ENCODE data around the gene RETREG3. TPM values are rescaled to one million over a fixed set of nuclear protein-coding genes. Genes with fewer than 3 reads are reported as not detected.

Gene RETREG3
- total RNA-seq, 5 donors from 2014 or later (not counting 1 experiment from before 2014, with no cell fraction given) = 72.4 to 150 (median 139) TPM

DNA sequence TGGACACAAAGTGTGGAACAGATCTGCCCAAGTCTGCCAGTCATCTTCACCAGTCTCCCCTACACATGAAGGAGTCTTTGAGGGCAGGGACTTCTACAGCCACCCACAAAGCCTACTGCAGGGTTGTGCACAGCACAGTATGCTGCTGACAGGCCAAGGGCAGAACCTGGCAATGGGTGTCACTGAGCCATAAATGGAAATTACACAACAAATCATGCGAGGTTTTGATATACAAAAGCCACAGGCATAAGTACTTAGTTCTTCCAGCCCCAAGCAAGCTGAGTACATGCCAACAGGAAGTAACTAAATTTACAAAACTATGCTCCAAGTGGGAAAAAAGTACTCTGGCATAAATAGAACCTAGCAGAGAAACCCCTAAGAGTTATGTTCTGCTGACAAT, 23.8 kb downstream of the RETREG3 start:
- WGBS (ENCODE audit: insufficient coverage) = 71% methylated on average over 1 of the region's 1 CpG
- Histone ChIP-seq H3K9me3 (no peaks in the 10 kb centered on the region), H3K4me3 (ENCODE audit: control insufficient read depth in 1 of 2, extremely low read depth in 1 of 2, low read length in 1 of 2) (no peak overlapping the region), H3K27ac (ENCODE audit: low read length) (no peak overlapping the region), H3K27me3 (replicated peaks in 1 of 2; ENCODE audit: control insufficient read depth in 2 of 2, extremely low read depth in 1 of 2, insufficient read depth in 2 of 2, low read length in 1 of 2) (no peaks in the 10 kb centered on the region), H3K36me3 (ENCODE audit: control insufficient read depth in 2 of 2, extremely low read depth in 1 of 2, insufficient read depth in 1 of 2, low read length in 1 of 2) (peaks cover 28 to 92% of the 10 kb centered on the region in 2 donors), H3K4me1 (ENCODE audit: control insufficient read depth in 1 of 2, extremely low read depth in 1 of 2, insufficient read depth in 2 of 2, low read length in 2 of 2) (no peaks in the 10 kb centered on the region)
- DNase-seq (no peak), ATAC-seq (replicated peaks in 1 of 4) (no peak)
- ChIA-PET POLR2A (interaction anchor here in 1 of 2 donors (0.6 kb wide), 1 partner anchor 27 kb away, joined by 5 read pairs; no protein-coding TSS in a partner anchor), CTCF (no interaction called here)
- H3K9me3 Mint-ChIP-seq = no peaks in the 10 kb centered on the region
- H3K27me3 Mint-ChIP-seq = no peaks in the 10 kb centered on the region
- H3K4me3 Mint-ChIP-seq = no peak overlapping the region
- H3K27ac Mint-ChIP-seq = no peak overlapping the region
- H3K4me1 Mint-ChIP-seq = peaks cover 0 to 8% (median 3%) of the 10 kb centered on the region in 3 donors
- peaks cover 47% of the 10 kb centered on the region for H3K36me3 Mint-ChIP-seq

- 98% methylated on average over 7 of the region's 9 CpGs for WGBS (ENCODE audit: insufficient coverage)
- peaks cover 25 to 92% of the 10 kb centered on the region in 2 donors for H3K36me3 ChIP-seq (ENCODE audit: control insufficient read depth in 2 of 2, extremely low read depth in 1 of 2, insufficient read depth in 1 of 2, low read length in 1 of 2)
- ATAC-seq (replicated peaks in 1 of 4) (no peak), DNase-seq (no peak)
- Mint-ChIP-seq H3K9me3 (no peaks in the 10 kb centered on the region), H3K27me3 (no peaks in the 10 kb centered on the region), H3K36me3 (peaks cover 50% of the 10 kb centered on the region), H3K4me3 (no peak overlapping the region), H3K4me1 (peaks cover under 1 to 8% (median 3%) of the 10 kb centered on the region in 3 donors), H3K27ac (no peak overlapping the region)
- no peaks in the 10 kb centered on the region for H3K4me1 ChIP-seq (ENCODE audit: control insufficient read depth in 1 of 2, extremely low read depth in 1 of 2, insufficient read depth in 2 of 2, low read length in 2 of 2)
- H3K9me3 ChIP-seq = no peaks in the 10 kb centered on the region
- no peaks in the 10 kb centered on the region for H3K27me3 ChIP-seq (replicated peaks in 1 of 2; ENCODE audit: control insufficient read depth in 2 of 2, extremely low read depth in 1 of 2, insufficient read depth in 2 of 2, low read length in 1 of 2)
- no peak overlapping the region for H3K27ac ChIP-seq (ENCODE audit: low read length)
- ChIA-PET CTCF (no interaction called here), POLR2A (interaction anchor here in 1 of 2 donors (0.6 kb wide), 1 partner anchor 27 kb away, joined by 5 read pairs; no protein-coding TSS in a partner anchor)
- H3K4me3 ChIP-seq (ENCODE audit: control insufficient read depth in 1 of 2, extremely low read depth in 1 of 2, low read length in 1 of 2) = no peak overlapping the region
Measured at GRCh38 chr17:42584880-42585279, 24.3 kb downstream of the RETREG3 start.

GRCh38 chr17:42581744-42582270, 27.4 kb downstream of the RETREG3 start:
- Mint-ChIP-seq H3K36me3 (peaks cover 33% of the 10 kb centered on the region), H3K27me3 (no peaks in the 10 kb centered on the region), H3K4me1 (peaks cover 23 to 26% (median 24%) of the 10 kb centered on the region in 3 donors), H3K9me3 (no peaks in the 10 kb centered on the region), H3K4me3 (no peak overlapping the region), H3K27ac (no peak overlapping the region)
- H3K36me3 ChIP-seq (ENCODE audit: control insufficient read depth in 2 of 2, extremely low read depth in 1 of 2, insufficient read depth in 1 of 2, low read length in 1 of 2) = peaks cover 25 to 69% of the 10 kb centered on the region in 2 donors
- H3K9me3 ChIP-seq = no peaks in the 10 kb centered on the region
- CTCF ChIA-PET = no interaction called here
- H3K4me3 ChIP-seq (ENCODE audit: control insufficient read depth in 1 of 2, extremely low read depth in 1 of 2, low read length in 1 of 2) = no peak overlapping the region
- H3K4me1 ChIP-seq (ENCODE audit: control insufficient read depth in 1 of 2, extremely low read depth in 1 of 2, insufficient read depth in 2 of 2, low read length in 2 of 2) = peaks cover 5 to 19% of the 10 kb centered on the region in 2 experiments
- no peak for DNase-seq
- no peaks in the 10 kb centered on the region for H3K27me3 ChIP-seq (replicated peaks in 1 of 2; ENCODE audit: control insufficient read depth in 2 of 2, extremely low read depth in 1 of 2, insufficient read depth in 2 of 2, low read length in 1 of 2)
- WGBS (ENCODE audit: insufficient coverage) = 91% methylated on average over 6 of the region's 10 CpGs
- no peak overlapping the region for H3K27ac ChIP-seq (ENCODE audit: low read length)
- no peak for ATAC-seq (replicated peaks in 1 of 4)
- POLR2A ChIA-PET = interaction anchor here in 1 of 2 donors (0.6 kb wide), 2 partner anchors 13 to 840 kb away, joined by 4 to 5 read pairs; no protein-coding TSS in a partner anchor

- 100% methylated on average over 1 of the region's 2 CpGs for WGBS (ENCODE audit: insufficient coverage)
- H3K27ac Mint-ChIP-seq = peak overlapping the region in 1 of 2 donors; percentile 8
- POLR2A ChIA-PET = no interaction called here
- H3K27me3 Mint-ChIP-seq = no peaks in the 10 kb centered on the region
- H3K4me1 Mint-ChIP-seq = peaks cover 29 to 38% (median 33%) of the 10 kb centered on the region in 3 donors
- peaks cover 21% of the 10 kb centered on the region for H3K36me3 Mint-ChIP-seq
- Histone ChIP-seq H3K27ac (ENCODE audit: low read length) (no peak overlapping the region), H3K27me3 (replicated peaks in 1 of 2; ENCODE audit: control insufficient read depth in 2 of 2, extremely low read depth in 1 of 2, insufficient read depth in 2 of 2, low read length in 1 of 2) (no peaks in the 10 kb centered on the region), H3K36me3 (ENCODE audit: control insufficient read depth in 2 of 2, extremely low read depth in 1 of 2, insufficient read depth in 1 of 2, low read length in 1 of 2) (peaks cover 18 to 52% of the 10 kb centered on the region in 2 donors), H3K4me3 (ENCODE audit: control insufficient read depth in 1 of 2, extremely low read depth in 1 of 2, low read length in 1 of 2) (no peak overlapping the region), H3K9me3 (no peaks in the 10 kb centered on the region), H3K4me1 (ENCODE audit: control insufficient read depth in 1 of 2, extremely low read depth in 1 of 2, insufficient read depth in 2 of 2, low read length in 2 of 2) (peaks cover 5 to 20% of the 10 kb centered on the region in 2 experiments)
- no peaks in the 10 kb centered on the region for H3K9me3 Mint-ChIP-seq
- H3K4me3 Mint-ChIP-seq = peak overlapping the region in 1 of 3 donors; percentile 45
- DNase-seq (no peak), ATAC-seq (replicated peaks in 1 of 4) (no peak)
- CTCF ChIA-PET = interaction anchor here (0.7 to 3.6 kb wide), 4 partner anchors 25 to 1297 kb away, joined by 3 to 22 read pairs (median 3); partner anchors contain the start of genes RETREG3 (in 1 of the 2) and TUBG1 (in 1 of the 2)
Measured at GRCh38 chr17:42579794-42580551, 29.2 kb downstream of the RETREG3 start.

DNA sequence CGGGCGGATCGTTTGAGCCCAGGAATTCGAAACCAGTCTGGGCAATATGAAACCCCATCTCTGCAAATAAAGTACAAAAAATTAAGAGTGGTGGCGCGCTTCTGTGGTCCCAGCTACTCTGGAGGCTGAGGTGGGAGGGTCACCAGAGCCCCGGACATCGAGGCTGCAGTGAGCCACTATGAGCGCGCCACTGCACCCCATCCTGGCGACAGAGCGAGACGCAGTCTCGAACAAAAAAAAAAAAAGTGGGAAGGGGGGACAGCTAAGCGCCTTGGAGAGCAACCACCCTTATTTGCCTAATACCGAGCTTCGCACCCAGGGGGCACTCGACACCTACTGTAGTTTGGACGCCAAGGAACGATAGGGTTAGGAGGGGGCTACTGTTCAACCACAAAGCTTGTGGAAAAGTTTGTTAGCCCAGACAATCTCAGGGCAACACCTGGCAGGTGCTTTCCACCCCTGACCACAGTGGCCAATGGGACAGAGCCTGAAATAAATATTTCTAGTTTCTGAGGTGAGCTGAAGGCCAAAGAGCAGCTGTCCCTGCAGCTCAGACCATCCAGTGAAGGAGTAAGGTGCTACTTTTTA, 30.8 kb downstream of the RETREG3 start:
- 0% methylated on average over 10 of the region's 20 CpGs for WGBS (ENCODE audit: insufficient coverage)
- peaks cover 19% of the 10 kb centered on the region for H3K36me3 Mint-ChIP-seq
- peak; percentile 24 to 56 (median 46) for ATAC-seq (replicated peaks in 1 of 4)
- peak overlapping the region; percentile 88 to 99 (median 98) for H3K4me3 Mint-ChIP-seq
- Histone ChIP-seq H3K27me3 (replicated peaks in 1 of 2; ENCODE audit: control insufficient read depth in 2 of 2, extremely low read depth in 1 of 2, insufficient read depth in 2 of 2, low read length in 1 of 2) (no peaks in the 10 kb centered on the region), H3K9me3 (no peaks in the 10 kb centered on the region), H3K4me1 (ENCODE audit: control insufficient read depth in 1 of 2, extremely low read depth in 1 of 2, insufficient read depth in 2 of 2, low read length in 2 of 2) (peaks cover 5 to 20% of the 10 kb centered on the region in 2 experiments), H3K27ac (ENCODE audit: low read length) (peak overlapping the region; percentile 40), H3K36me3 (ENCODE audit: control insufficient read depth in 2 of 2, extremely low read depth in 1 of 2, insufficient read depth in 1 of 2, low read length in 1 of 2) (peaks cover 15 to 48% of the 10 kb centered on the region in 2 donors), H3K4me3 (ENCODE audit: control insufficient read depth in 1 of 2, extremely low read depth in 1 of 2, low read length in 1 of 2) (peak overlapping the region; percentile 76 to 95)
- H3K27me3 Mint-ChIP-seq = no peaks in the 10 kb centered on the region
- POLR2A ChIA-PET = interaction anchor here (0.6 to 0.7 kb wide), 3 partner anchors 31 to 744 kb away, joined by 3 to 4 read pairs (median 3); partner anchors contain the start of genes RETREG3 (in 1 of the 2) and TUBG1 (in 1 of the 2)
- H3K27ac Mint-ChIP-seq = peak overlapping the region; percentile 96 to 98
- H3K4me1 Mint-ChIP-seq = peaks cover 30 to 38% (median 36%) of the 10 kb centered on the region in 3 donors
- peak in 33 of 35 experiments; percentile 30 to 80 (median 59) for DNase-seq
- CTCF ChIA-PET = interaction anchor here (0.5 to 3.6 kb wide), 29 partner anchors 8 to 890 kb away, joined by 3 to 22 read pairs (median 4); partner anchors contain the start of genes BECN1 (in 1 of the 2), CCR10 (in 1 of the 2), CNTD1 (in 1 of the 2) and COA3 (in 1 of the 2)
- no peaks in the 10 kb centered on the region for H3K9me3 Mint-ChIP-seq
